AG04449 (cell line): ENCODE measurements around the gene NDST4.

Experiments
- CTCF ChIA-PET: fragments of 350-600 bp; formaldehyde crosslinking; extraction: SDS; loops from one replicate; lab custom pipeline; 2021; ENCODE audit warnings: antibody characterized with exemption; lab: Yijun Ruan, JAX
- POLR2A ChIA-PET: fragments of 400-600, 350-600 bp; formaldehyde crosslinking; extraction: SDS; loops from one replicate; lab custom pipeline; 2020; ENCODE audit warnings: antibody characterized with exemption, inconsistent platforms; lab: Yijun Ruan, JAX
- DNase-seq: peaks from one replicate; pipeline ENCODE4 v3.0.0-alpha.2; 2010; ENCODE audit warnings: low read depth, low spot score
- H3K4me3 ChIP-seq: 2 replicates; pipeline ENCODE4 v1.5.1; 2011; ENCODE audit warnings: low read depth, mild to moderate bottlenecking, control low read depth, low read length
- CTCF ChIP-seq: IDR thresholded peaks from one replicate; pipeline ENCODE4 v1.5.1; 2011; ENCODE audit warnings: mild to moderate bottlenecking, moderate library complexity, low read length, control low read depth, inconsistent platforms; ENCODE audit not compliant: insufficient read depth; ENCODE audit errors: missing control alignments

NDST4 gene

GRCh38 chr4:114782415-114783214, 330.8 kb downstream of the NDST4 start:
- no peak for DNase-seq
- CTCF ChIA-PET: interaction anchor here (1.8 kb wide), 1 partner anchor 25 kb away, joined by 4 read pairs; no protein-coding TSS in a partner anchor
- no peak overlapping the region for H3K4me3 ChIP-seq
- POLR2A ChIA-PET: no interaction called here
- TF ChIP-seq CTCF: no peak

- ChIA-PET CTCF (interaction anchor here (0.9 to 1.6 kb wide), 3 partner anchors 9 to 28 kb away, joined by 4 to 6 read pairs (median 4); no protein-coding TSS in a partner anchor), POLR2A (no interaction called here)
- TF ChIP-seq CTCF: no peak
- no peak for DNase-seq
- no peak overlapping the region for H3K4me3 ChIP-seq
These were observed 333.2 kb downstream of the NDST4 start for GRCh38 chr4:114780205-114780604.
